IPS-11a (cell line): ENCODE measurements around the gene PHACTR4.
"Not testable (repeated sequence)": the region's sequence is repeated elsewhere in the genome, so short reads cannot be mapped to it uniquely, and the experiment has no call there.

Experiments used
- H3K4me3 ChIP-seq: one replicate; pipeline ENCODE4 v1.5.1; 2013; ENCODE audit warnings: low read depth, low read length, control low read depth

PHACTR4 gene

DNA sequence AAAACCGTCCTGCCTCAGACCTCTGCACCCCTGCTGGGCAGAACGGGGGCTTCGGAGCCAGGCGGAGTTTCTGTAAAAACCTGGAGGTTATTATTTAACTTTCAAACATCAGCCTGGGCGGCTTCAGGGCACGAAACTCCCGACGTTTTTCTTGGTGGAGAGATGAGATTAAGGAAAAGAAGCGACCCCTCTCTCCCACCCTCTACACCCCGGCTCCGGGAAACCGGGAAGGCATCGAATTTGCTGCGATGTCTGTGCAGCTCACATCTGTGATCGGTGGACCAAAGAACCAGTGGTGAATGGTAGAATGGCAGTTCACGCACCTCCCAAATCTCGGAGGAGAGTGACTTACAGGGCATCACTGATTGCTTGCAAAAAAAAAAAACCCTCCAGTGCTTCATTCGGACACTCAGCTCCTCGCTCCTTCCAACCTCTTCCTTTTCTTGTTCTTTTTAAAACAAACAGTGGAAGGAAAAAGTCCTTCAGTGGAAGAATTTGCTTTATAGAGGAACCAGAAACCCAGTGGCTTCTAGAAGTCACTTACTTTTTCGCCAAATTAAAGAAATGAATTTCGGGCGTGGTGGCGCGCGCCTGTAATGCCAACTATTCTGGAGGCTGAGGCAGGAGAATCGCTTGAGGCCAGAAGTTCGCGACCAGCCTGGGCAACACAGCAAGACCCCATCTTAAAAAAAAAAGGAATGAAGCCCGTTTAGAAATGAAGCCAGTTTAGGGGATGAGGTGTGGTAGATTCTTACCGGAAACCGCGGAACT, 884 bp downstream of the PHACTR4 start:
- H3K4me3 ChIP-seq, result peak overlapping the region; percentile 81

DNA sequence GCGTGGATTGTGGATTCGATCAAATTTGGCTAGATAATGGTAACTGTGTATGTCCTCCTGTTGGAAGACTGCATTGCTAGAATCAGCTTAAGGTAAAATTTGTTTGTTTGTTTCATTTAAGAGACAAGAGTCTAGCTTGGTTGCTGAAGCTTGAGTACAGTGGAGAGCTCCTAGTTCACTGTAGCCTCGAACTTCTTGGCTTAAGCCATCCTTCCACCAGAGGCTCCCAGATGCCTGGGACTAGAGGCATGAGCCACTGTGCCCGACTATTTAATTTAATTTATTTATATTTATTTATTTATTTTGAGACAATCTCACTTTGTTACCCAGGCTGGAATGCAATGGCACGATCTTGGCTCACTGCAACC, 1.5 kb downstream of the PHACTR4 start:
- H3K4me3 ChIP-seq, result peak overlapping the region; percentile 81

DNA sequence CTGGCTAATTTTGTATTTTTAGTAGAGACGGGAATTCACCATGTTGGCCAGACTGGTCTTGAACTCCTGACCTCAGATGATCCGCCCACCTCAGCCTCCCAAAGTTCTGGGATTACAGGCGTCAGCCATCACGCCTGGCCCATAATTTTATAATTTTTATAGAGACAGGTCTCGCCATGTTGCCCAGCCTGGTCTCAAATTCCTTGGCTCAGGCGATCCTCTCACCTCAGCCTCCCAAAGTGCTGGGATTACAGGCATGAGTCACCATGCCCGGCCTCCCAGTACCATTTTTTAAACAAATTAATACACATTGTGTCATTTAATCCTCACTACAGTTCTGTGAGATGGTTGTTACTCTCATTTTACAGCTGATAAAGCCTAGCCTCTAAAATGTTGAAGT, 3.9 kb downstream of the PHACTR4 start:
- H3K4me3 ChIP-seq, result not testable (repeated sequence)

DNA sequence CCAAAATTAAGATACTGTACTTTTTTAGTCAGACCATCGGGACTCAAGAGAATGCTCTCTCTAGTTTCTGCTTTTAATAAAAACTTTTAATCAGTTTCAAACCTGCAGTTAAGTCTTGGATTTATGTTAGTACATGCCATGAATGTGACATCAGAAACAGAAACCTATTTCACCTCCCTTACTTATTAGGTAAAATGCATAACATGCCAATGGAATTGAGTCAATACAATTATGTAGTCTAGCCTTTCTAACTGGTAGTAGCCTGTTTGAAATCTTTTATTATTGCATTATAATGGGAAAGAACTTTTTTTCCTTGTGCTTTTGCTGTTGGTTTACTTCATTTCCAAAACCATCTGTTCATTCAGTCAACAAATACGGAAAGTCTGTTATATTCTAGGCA, 4.8 kb downstream of the PHACTR4 start:
- H3K4me3 ChIP-seq, result no peak overlapping the region

DNA sequence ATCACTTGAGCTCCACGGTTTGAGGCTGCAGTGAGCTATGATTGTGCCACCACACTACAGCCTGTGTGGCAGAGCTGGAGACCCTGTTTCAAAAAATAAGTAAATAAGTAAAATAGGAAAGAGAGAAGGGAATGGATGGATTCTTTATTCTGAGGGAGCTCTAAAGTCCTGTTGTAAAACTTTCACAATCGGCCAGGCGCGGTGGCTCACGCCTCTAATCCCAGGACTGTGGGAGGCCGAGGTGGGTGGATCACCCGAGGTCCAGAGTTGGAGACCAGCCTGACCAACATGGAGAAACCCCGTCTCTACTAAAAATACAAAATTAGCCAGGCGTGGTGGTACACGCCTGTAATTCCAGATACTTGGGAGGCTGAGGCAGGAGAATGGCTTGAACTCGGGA, 6.1 kb downstream of the PHACTR4 start:
- not testable (repeated sequence) for H3K4me3 ChIP-seq

DNA sequence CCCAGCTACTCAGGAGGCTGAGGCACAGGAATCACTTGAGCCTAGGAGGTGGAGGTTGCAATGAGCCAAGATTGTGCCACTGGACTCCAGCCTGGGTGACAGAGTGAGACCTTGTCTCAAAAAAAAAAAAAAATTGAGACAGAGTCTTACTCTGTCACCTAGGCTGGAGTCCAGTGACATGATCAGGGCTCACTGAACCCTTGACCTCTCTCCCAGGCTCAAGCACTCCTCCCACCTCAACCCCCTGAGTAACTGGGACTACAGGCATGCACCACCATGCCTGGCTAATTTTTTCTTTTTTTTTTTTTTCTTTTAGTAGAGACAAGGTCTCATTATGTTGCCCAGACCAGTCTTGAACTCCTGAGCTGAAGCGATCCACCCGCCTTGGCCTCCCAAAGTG, 6.7 kb downstream of the PHACTR4 start:
- not testable (repeated sequence) for H3K4me3 ChIP-seq

DNA sequence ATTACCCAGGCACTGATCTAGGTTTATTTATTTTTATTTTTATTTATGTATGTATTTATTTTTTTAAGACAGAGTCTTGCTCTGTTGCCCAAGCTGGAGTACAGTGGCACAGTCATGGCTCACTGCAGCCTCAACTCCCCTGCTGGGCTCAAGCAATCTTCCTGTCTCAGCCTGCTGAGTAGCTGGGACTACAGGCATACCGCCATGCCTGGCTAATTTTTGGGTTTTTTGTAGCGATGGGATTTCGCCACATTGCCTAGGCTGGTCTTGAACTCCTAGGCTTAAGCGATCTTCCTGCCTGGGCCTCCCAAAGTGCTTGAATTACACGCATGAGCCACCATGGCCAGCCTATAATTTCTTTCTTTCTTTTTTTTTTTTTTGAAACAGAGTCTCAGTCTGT, 9.4 kb downstream of the PHACTR4 start:
- no peak overlapping the region for H3K4me3 ChIP-seq

DNA sequence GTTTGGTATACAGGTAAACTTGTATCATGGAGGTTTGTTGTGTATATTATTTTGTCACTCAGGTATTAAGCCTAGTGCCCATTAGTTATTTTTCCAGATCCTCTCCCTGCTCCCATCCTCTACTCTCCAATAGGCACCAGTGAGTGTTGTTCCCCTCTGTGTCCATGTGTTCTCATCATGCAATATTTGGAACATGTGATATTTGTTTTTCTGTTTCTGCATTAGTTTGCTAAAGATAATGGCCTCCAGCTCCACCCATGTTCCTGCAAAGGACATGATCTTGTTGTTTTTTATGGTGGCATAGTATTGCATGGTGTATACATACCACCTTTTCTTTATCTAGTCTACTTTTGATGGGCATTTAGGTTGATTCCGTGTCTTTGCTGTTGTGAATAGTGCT, 10.9 kb downstream of the PHACTR4 start:
- H3K4me3 ChIP-seq, result no peak overlapping the region

DNA sequence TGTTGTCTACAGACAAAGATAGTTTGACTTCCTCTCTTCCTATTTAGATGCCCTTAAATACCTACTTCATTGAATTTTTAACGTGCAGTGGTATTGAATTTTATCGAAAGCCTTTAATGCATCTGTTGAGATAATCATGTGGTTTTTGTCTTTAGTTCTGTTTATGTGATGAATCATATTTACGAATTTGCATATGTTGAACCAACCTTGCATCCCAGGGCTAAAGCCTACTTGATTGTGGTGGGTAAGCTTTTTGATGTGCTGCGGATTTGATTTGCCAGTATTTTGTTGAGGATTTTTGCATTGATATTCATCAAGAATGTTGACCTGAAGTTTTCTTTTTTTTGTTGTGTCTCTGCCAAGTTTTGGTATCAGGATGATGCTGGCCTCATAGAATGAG, 14.2 kb downstream of the PHACTR4 start:
- H3K4me3 ChIP-seq, result not testable (repeated sequence)

DNA sequence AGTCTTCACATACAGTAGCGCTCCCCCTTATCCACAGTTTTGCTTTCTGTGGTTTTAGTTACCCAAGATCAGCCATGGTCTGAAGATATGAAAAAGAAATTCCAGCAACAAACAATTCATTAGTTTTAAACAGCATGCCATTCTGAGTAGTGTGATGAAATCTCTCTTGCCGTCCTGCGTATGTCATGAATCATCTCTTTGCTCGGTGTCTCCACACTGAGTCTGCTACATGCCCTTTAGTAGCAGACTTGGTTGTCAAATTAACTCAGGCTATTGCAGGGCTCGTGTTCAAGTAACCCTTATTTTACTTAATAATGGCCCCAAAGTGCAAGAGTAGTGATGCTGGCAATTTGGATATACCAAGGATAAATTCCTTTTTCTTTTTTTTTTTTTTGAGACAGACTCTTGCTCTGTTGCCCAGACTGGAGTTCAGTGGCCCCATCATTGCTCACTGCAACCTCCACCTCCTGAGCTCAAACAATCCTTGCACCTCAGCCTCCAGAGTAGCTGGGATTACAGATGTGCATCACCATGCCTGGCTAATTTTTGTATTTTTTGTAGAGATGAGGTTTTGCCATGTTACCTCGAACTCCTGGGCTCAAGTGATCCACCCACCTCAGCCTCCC, 22.6 kb downstream of the PHACTR4 start:
- no peak overlapping the region for H3K4me3 ChIP-seq

DNA sequence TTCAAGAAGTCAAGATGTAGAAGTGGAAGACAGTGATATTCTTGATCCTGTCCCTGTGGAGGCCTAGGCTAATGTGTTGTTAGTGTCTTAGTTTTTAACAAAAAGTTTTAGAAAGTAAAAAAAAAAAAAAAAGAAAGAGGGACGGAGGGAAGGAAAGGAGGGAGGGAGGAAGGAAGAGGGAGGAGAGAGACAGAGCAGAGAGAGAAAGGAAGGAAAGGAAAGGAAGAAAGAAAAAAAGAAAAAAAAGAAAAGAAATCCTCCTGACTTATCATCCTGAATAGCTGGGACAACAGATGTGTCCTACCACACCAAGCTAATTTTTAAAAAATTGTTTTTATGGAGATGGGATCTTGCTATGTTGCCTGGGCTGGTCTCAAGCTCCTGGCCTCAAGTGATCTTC, 24.6 kb downstream of the PHACTR4 start:
- H3K4me3 ChIP-seq, result no peak overlapping the region

DNA sequence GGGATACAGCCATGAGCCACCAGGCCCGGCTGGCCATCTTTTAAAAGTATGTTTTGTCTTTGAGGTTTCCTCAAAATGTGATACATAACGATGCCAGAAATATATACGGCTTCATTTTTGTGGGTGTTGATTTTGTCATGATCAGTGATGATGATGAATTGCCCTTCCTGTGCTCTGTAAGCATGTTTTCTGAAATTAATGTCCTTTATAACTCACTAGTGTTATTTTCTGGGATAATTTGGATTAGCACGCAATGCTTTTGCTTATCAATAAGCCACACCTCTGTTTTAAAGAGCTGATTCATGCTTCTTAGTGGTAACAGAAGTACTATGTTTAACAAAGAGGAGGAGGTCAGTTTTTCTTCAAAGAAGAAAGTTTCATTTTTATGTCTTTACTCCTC, 25.6 kb downstream of the PHACTR4 start:
- H3K4me3 ChIP-seq, result no peak overlapping the region

DNA sequence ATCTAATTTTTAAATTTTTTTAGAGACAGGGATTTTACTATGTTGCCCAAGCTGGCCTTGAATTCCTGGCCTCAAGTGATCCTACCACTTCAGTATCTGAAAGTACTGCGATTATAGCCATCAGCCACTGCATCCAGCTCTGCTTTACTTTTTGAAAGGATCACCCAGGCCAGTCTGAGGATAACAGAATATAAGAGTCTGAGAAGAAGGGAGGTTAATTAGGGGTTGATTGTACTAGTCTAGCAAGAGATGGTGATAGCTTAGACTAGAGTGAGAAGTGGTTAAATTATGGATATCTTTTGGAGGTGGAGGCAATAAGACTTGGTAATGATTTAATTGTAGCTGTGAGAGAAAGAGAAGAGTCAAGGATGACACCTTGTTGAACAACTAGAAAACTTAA, 32.2 kb downstream of the PHACTR4 start:
- H3K4me3 ChIP-seq, result no peak overlapping the region

DNA sequence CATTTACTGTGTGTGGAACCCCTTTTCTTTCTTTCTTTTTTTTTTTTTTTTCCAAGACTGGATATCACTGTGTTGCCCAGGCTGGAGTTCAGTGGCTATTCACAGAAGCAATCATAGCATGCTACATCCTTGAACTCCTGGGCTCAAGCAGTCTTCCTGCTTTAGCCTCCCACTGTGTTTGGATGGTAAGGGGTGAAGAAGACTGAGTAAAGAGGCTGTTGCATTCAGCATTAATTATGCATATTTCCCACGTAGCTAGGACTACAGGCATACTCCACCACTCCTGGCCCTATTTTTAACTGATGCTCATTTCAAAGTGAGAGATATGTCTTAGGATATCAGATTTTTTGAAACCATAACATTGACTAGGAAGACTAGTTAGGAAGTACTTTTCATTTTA, 39.5 kb downstream of the PHACTR4 start:
- no peak overlapping the region for H3K4me3 ChIP-seq

DNA sequence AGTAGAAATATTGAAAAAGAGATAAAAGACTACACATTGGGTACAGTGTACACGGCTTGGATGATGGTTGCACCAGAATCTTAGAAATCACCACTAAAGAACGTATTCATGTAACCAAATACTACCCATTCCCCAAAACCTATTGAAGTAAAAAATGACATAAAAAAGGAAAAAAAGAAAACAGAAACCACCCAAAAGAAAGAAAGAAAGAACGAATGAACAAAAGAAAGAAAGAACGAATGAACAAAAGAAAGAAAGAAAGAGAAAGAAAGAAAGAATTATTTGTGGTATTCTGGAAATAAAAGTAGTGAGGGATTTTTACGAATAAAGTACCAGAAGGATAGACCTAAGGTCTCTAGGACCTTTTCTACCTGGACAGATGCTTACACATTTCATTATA, 42.1 kb downstream of the PHACTR4 start:
- H3K4me3 ChIP-seq, result no peak overlapping the region

DNA sequence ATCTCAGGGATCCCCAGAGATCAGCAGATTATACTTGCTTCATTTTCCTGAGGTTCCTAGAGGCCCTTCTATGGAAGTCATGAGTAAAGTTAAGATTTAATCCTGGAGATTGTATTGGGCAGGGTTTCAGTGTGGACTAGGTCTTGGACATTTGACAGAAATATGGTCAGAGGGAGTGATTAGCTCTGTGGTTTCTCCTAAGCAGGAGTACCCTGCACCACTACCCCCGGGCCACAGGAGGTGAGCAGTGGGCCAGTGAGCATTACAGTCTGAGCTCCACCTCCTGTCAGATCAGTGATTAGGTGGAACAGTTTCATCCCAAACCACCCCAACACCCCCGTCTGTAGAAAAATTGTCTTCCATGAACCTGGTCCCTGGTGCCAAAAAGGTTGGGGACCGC, 43.2 kb downstream of the PHACTR4 start:
- H3K4me3 ChIP-seq, result no peak overlapping the region

DNA sequence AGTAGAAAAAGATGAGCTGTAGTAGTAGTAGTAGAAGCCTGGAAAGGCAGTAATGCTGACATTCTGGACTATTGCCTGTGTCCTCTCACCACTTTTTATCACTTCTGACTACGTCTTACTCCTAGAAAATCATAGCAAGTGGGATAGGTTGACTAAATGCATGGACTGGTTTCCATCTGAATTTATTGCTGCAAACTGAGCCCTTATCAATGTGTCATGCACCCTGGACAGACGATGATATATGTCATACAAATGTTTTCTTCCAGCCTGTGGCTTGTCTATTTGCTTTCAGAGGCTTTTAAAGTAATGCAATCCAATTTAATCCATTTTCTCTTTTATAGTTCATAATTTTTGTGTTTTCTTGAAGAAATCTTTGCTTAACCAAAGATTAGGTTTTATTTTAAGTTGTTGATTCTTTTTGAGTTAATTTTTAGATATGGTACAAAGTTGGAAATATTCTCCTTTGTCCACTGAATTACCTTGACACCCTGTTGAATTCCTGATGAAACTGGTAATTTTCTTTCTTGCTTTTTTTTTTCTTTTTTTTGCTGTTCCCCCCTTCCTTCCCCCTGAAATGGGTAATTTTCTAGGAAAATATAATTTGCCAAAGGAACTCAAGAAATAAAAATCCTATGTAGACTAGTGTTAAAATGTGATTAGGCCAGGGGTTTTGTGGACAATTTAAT, 47.1 kb downstream of the PHACTR4 start:
- no peak overlapping the region for H3K4me3 ChIP-seq

DNA sequence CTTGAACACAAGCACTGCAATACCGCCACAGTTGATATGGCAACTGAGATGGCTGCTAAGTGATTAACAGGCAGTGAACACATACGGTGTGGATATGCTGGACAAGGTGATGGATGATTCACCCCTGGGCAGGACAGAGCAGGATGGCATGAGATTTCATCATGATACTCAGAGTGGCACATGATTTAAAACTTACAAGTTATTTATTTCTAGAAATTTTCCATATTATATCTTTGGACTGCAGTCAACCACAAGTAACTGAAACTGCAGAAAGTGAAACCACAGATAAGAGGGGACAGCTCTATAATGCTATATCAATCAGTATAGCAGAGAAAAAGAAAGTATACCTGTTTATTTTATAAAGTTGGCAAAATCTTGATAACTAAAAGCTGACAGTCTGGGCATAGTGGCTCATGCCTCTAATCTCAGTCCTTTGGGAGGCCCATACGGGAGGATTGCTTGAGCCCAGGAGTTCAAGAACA, 47.9 kb downstream of the PHACTR4 start:
- no peak overlapping the region for H3K4me3 ChIP-seq

DNA sequence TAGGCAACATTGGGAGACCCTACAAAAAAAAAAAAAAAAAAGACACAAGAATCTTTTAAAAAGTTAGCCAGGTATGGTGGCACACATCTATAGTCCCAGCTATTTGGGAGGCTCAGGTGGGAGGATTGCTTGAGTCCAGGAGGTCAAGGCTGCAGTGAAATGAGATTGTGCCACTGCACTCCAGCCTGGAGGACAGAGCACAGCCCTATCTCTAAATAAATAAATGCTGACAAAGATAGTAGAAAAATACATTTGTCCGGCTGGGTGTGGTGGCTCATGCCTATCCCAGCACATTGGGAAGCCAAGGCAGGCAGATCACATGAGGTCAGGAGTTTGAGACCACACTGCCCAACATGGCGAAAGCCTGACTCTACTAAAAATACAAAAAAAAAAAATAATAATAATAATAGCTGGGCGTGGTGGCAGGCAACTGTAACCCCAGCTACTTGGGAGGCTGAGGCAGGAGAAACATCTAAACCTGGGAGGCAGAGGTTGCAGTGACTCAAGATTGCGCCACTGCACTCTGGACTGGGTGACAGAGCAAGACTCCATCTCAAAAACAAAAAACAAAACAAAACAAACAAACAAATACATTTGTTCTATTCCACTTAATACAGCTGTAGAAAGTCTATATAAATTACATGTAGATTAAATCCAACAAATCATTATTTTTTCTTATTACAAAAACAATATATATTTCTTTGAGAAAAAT, 48.5 kb downstream of the PHACTR4 start:
- no peak overlapping the region for H3K4me3 ChIP-seq

DNA sequence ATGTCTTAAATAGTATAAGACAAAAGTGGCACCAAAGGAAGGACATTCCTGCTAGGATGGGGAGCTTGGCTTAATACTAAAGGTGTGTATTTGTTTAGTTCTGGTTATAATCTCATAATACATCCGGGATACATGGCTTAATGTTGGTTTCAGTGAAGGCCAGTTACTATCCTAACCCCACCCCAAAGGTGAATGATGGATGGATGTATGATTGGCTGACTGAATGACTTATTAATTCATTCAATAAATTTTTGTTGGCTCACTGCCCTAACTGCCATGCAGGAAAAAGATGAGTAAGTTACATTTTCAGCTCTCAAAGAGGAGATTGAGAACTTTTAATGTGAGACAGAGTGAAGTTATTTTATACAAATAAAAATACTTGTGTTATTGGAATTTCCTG, 52.2 kb downstream of the PHACTR4 start:
- H3K4me3 ChIP-seq, result no peak overlapping the region

DNA sequence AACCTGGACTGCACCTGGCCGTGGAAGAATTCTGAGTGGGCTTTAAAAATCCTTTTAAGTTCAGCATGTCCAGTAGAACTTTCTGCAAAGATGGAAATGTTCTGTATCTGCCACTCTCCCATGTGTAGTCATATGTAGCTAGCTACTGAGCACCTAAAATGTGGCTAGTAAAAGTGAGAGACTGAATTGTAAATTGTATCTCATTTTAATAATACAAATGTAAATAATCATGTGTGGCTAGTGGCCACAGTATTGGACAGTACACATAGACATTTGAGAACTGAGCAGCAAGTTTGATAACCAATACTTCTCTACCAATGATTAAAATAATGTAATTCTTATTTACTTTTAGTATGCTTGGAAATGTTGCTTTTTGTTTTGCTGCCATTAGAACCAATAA, 57.3 kb downstream of the PHACTR4 start:
- no peak overlapping the region for H3K4me3 ChIP-seq

DNA sequence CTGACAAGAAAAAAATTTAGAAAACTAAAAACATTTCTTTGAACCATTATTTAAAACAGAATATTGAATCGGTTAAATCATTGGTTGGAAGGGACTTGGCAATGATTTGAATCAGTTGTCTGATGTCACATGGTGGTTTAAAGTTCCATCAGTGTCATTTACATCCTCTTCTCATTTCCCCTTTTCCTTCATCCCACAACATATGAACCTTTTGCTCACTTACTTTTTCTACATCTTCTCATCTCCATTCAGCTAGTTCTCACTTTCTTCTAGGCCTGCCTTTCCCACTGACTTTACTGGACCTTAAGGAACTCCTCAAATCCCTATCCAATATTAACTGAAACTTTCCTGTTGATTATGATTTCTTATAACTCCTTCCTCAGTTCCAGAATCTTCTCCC, 58.5 kb downstream of the PHACTR4 start:
- H3K4me3 ChIP-seq, result no peak overlapping the region
